H1 (cell line): ENCODE results near the gene HNRNPU. TPM values are rescaled to one million over a fixed set of nuclear protein-coding genes. Genes with fewer than 3 reads are reported as not detected.
A peak's percentile ranks its signal among the peaks of the same experiment; 100 is the strongest.

Experiments used
- CTCF ChIA-PET: fragments of 300-600 bp; sonication (Branson Sonifier 250); formaldehyde crosslinking; loops from one replicate; lab custom pipeline; 2021; ENCODE audit not compliant: partially characterized antibody; lab: Charles Lee
- POLR2A ChIA-PET: fragments of 300-600 bp; sonication (Branson Sonifier 250); formaldehyde crosslinking; loops from one replicate; lab custom pipeline; 2021; ENCODE audit warnings: inconsistent platforms; ENCODE audit not compliant: partially characterized antibody; lab: Charles Lee
- DNase-seq, 2 experiments: peaks; one replicate each; pipeline versions ENCODE4 v3.0.0 to v3.0.0-alpha.2; 2010 to 2022; ENCODE audit warnings: low spot score in 2 of 2, low read depth in 1 of 2, mixed read lengths in 1 of 2
- FAIRE-seq: peaks from 2 replicates; lab custom pipeline; 2011; peaks lifted over from hg19 to GRCh38; lab: Jason Lieb, UNC
- H2AFZ ChIP-seq: 2 replicates; pipeline ENCODE4 v1.8.1; 2012; ENCODE audit warnings: low read length, inconsistent platforms
- H2AK5ac ChIP-seq: 2 replicates; pipeline ENCODE4 v1.6.1; 2013; ENCODE audit warnings: low read depth, low read length
- H2BK120ac ChIP-seq: replicated peaks from 2 replicates; pipeline ENCODE3; 2013; ENCODE audit warnings: low read depth, low read length, inconsistent platforms
- H2BK12ac ChIP-seq: 2 replicates; pipeline ENCODE4 v1.6.1; 2013; ENCODE audit warnings: low read depth, low read length
- H2BK15ac ChIP-seq: 2 replicates; pipeline ENCODE4 v1.6.1; 2013; ENCODE audit warnings: low read length
- H2BK20ac ChIP-seq: 2 replicates; pipeline ENCODE4 v1.6.1; 2013; ENCODE audit warnings: low read length
- H2BK5ac ChIP-seq: 2 replicates; pipeline ENCODE4 v1.6.1; 2013; ENCODE audit warnings: low read depth, low read length
- H3K14ac ChIP-seq: 2 replicates; pipeline ENCODE4 v1.6.1; 2013; ENCODE audit warnings: inconsistent platforms; ENCODE audit not compliant: insufficient read length
- H3K18ac ChIP-seq: 2 replicates; pipeline ENCODE4 v1.6.1; 2013; ENCODE audit warnings: low read length; ENCODE audit errors: extremely low read depth
- H3K23ac ChIP-seq: 2 replicates; pipeline ENCODE4 v1.6.1; 2013; ENCODE audit warnings: inconsistent platforms; ENCODE audit not compliant: insufficient read length
- H3K23me2 ChIP-seq: 2 replicates; pipeline ENCODE4 v1.6.1; 2013; ENCODE audit warnings: low read depth, low read length
- H3K27ac ChIP-seq: 2 replicates; pipeline ENCODE4 v1.6.1; 2011; ENCODE audit warnings: low read depth, low read length, inconsistent platforms
- H3K27me3 ChIP-seq, 4 experiments: replicated peaks in 1 of 4; 1 replicate in 1 of 4; 2 replicates in 3 of 4; pipeline versions ENCODE4 v1.6.1 to v1.8.1; 2011 to 2013; ENCODE audit warnings: low read length in 3 of 4, mild to moderate bottlenecking in 3 of 4, inconsistent platforms in 2 of 4, mixed read lengths in 2 of 4, moderate library complexity in 1 of 4; ENCODE audit not compliant: control insufficient read depth in 3 of 4, insufficient read depth in 3 of 4; ENCODE audit errors: extremely low read depth in 1 of 4
- H3K36me3 ChIP-seq, 4 experiments: 2 replicates each; pipeline versions ENCODE4 v1.6.1 to v1.8.1; 2011 to 2013; ENCODE audit warnings: mild to moderate bottlenecking in 4 of 4, low read length in 3 of 4, moderate library complexity in 2 of 4, control low read depth in 1 of 4, inconsistent platforms in 1 of 4; ENCODE audit not compliant: insufficient read depth in 4 of 4, control insufficient read depth in 2 of 4
- H3K4ac ChIP-seq: replicated peaks from 2 replicates; pipeline ENCODE3; 2013; ENCODE audit warnings: low read length, low read depth, mixed read lengths, inconsistent platforms; ENCODE audit not compliant: insufficient read length
- H3K4me1 ChIP-seq, 4 experiments: replicated peaks in 1 of 4; 1 replicate in 1 of 4; 2 replicates in 3 of 4; pipeline versions ENCODE4 v1.6.1 to v1.8.1; 2011 to 2013; ENCODE audit warnings: low read length in 3 of 4, inconsistent platforms in 2 of 4, mixed read lengths in 1 of 4; ENCODE audit not compliant: insufficient read depth in 4 of 4, control insufficient read depth in 3 of 4
- H3K4me2 ChIP-seq, 2 experiments: 2 replicates each; pipeline versions ENCODE4 v1.6.1 to v1.8.1; 2011 to 2013; ENCODE audit warnings: low read depth in 2 of 2, low read length in 2 of 2, control low read depth in 1 of 2, inconsistent platforms in 1 of 2, mild to moderate bottlenecking in 1 of 2; ENCODE audit not compliant: insufficient read depth in 1 of 2
- H3K4me3 ChIP-seq, 4 experiments: fragments of 200-600, 300-600 bp in 1 of 4; sonication (generic), shearing (Covaris generic), sonication (Bioruptor Twin) in 1 of 4; 2 replicates each; pipeline versions ENCODE4 v1.5.1 to v1.8.1; 2011 to 2016; ENCODE audit warnings: low read length in 4 of 4, low read depth in 3 of 4, control low read depth in 2 of 4, inconsistent platforms in 2 of 4, mild to moderate bottlenecking in 2 of 4, mixed read lengths in 1 of 4, moderate library complexity in 1 of 4; ENCODE audit not compliant: insufficient read depth in 2 of 4; ENCODE audit errors: extremely low read depth in 1 of 4
- H3K56ac ChIP-seq: replicated peaks from 2 replicates; pipeline ENCODE3; 2013; ENCODE audit warnings: low read depth, mild to moderate bottlenecking, mixed read lengths, low read length, inconsistent platforms; ENCODE audit not compliant: insufficient read length
- H3K79me1 ChIP-seq: 2 replicates; pipeline ENCODE4 v1.6.1; 2013; ENCODE audit warnings: low read depth, low read length, control low read depth
- H3K79me2 ChIP-seq, 2 experiments: 2 replicates each; pipeline versions ENCODE4 v1.6.1 to v1.8.1; 2012 to 2013; ENCODE audit warnings: low read length in 2 of 2, mild to moderate bottlenecking in 2 of 2, inconsistent platforms in 1 of 2; ENCODE audit not compliant: insufficient read depth in 2 of 2, control insufficient read depth in 1 of 2
- H3K9ac ChIP-seq, 4 experiments: replicated peaks in 1 of 4; 1 replicate in 1 of 4; 2 replicates in 3 of 4; pipeline versions ENCODE4 v1.6.1 to v1.8.1; 2011 to 2013; ENCODE audit warnings: low read depth in 3 of 4, low read length in 3 of 4, control low read depth in 2 of 4, mild to moderate bottlenecking in 2 of 4, moderate library complexity in 2 of 4, inconsistent platforms in 1 of 4; ENCODE audit errors: extremely low read depth in 1 of 4
- H3K9me3 ChIP-seq, 2 experiments: 2 replicates each; pipeline versions ENCODE4 v1.6.1 to v1.8.1; 2012 to 2013; ENCODE audit warnings: mild to moderate bottlenecking in 2 of 2, moderate library complexity in 2 of 2, control low read depth in 1 of 2, inconsistent platforms in 1 of 2, low read depth in 1 of 2, low read length in 1 of 2, mixed read lengths in 1 of 2; ENCODE audit not compliant: insufficient read depth in 2 of 2
- H4K20me1 ChIP-seq, 2 experiments: replicated peaks in 1 of 2; 2 replicates each; pipeline versions ENCODE3 to v1.8.1; 2011 to 2013; ENCODE audit warnings: inconsistent platforms in 2 of 2, low read length in 2 of 2, mild to moderate bottlenecking in 1 of 2; ENCODE audit not compliant: insufficient read depth in 2 of 2, control insufficient read depth in 1 of 2
- H4K5ac ChIP-seq: 2 replicates; pipeline ENCODE4 v1.6.1; 2013; ENCODE audit warnings: low read length, low read depth, mixed read lengths, inconsistent platforms; ENCODE audit not compliant: insufficient read length
- H4K8ac ChIP-seq: 2 replicates; pipeline ENCODE4 v1.8.0; 2013; ENCODE audit warnings: mild to moderate bottlenecking, moderate library complexity, low read length, inconsistent platforms; ENCODE audit not compliant: insufficient read depth; ENCODE audit errors: extremely low read depth
- H4K91ac ChIP-seq: replicated peaks from 2 replicates; pipeline ENCODE3; 2013; ENCODE audit warnings: low read length, mixed read lengths, inconsistent platforms; ENCODE audit not compliant: insufficient read length
- CBX5 ChIP-seq: fragments of 300-800, 300-1000 bp; sonication (generic); IDR thresholded peaks from 2 replicates; pipeline ENCODE4 v1.7.1; 2016; ENCODE audit warnings: antibody characterized with exemption, low read length, low read depth
- CHD1 ChIP-seq: IDR thresholded peaks from 2 replicates; pipeline ENCODE4 v1.6.1; 2012; ENCODE audit warnings: low read depth, low read length, improper control_type of control experiment
- CTCF ChIP-seq, 3 experiments: IDR thresholded peaks; 1 replicate in 2 of 3; 2 replicates in 1 of 3; pipeline versions ENCODE4 v1.5.1 to v1.6.1; 2011; ENCODE audit warnings: low read length in 3 of 3, mild to moderate bottlenecking in 3 of 3, inconsistent platforms in 2 of 3, low read depth in 1 of 3, moderate library complexity in 1 of 3; ENCODE audit not compliant: insufficient read depth in 1 of 3; ENCODE audit errors: control extremely low read depth in 1 of 3
- FOSL1 ChIP-seq: IDR thresholded peaks from 2 replicates; pipeline ENCODE4 v1.6.1; 2011; ENCODE audit warnings: mild to moderate bottlenecking, low read depth, low read length, moderate library complexity; ENCODE audit not compliant: insufficient read depth
- JUND ChIP-seq: IDR thresholded peaks from 2 replicates; pipeline ENCODE4 v1.6.1; 2011; ENCODE audit warnings: mild to moderate bottlenecking, improper control_type of control experiment, low read length
- KDM5A ChIP-seq: fragments of 200-600 bp; IDR thresholded peaks from 2 replicates; pipeline ENCODE4 v1.7.1; 2012; ENCODE audit warnings: mild to moderate bottlenecking, low read length, inconsistent platforms, mixed read lengths
- SAP30 ChIP-seq: fragments of 300-600 bp; sonication (generic); IDR thresholded peaks from 2 replicates; pipeline ENCODE4 v1.7.1; 2012; ENCODE audit warnings: low read length, moderate library complexity, mild to moderate bottlenecking, inconsistent platforms; ENCODE audit not compliant: insufficient read depth, insufficient replicate concordance
- SP2 ChIP-seq: IDR thresholded peaks from 2 replicates; pipeline ENCODE4 v1.6.1; 2012; ENCODE audit warnings: mild to moderate bottlenecking, low read length, inconsistent platforms
- WGBS, 2 experiments: shearing (Covaris generic) in 1 of 2; methylation state at CpG; one replicate each; pipeline versions ENCODE4 v1.1.6 to v1.1.7; 2013 to 2015; ENCODE audit warnings: low lambda C conversion rate in 2 of 2, mixed read lengths in 2 of 2, inconsistent platforms in 1 of 2, low coverage in 1 of 2, missing lambda C conversion rate in 1 of 2; ENCODE audit not compliant: insufficient replicate concordance in 2 of 2, insufficient coverage in 1 of 2, insufficient read length in 1 of 2; ENCODE audit errors: extremely low coverage in 1 of 2, missing lambda C conversion rate in 1 of 2; 5-methylcytosine and 5-hydroxymethylcytosine counted together
- polyA plus RNA-seq, 7 experiments: library from polyadenylated mRNA; depleted of rRNA in 3 of 7; stranded (reverse) in 5 of 7; unstranded in 2 of 7; fragments of >200 nt in 5 of 7; fragments of 200-250 nt in 2 of 7; gene quantifications; 1 replicate in 5 of 7; 2 replicates in 1 of 7; 4 replicates in 1 of 7; pipeline versions ENCODE4 v1.2.1 to v1.2.3, GENCODE V29; 2011 to 2013; ENCODE audit warnings: missing spikeins in 2 of 7, mixed read lengths in 2 of 7
- total RNA-seq: library from RNA; stranded (reverse); fragmentation: NEBNext Ultra II Directional; extraction: Animal tissue kit (Norgen Biotek cat#: 25700); gene quantifications from 2 replicates; pipeline ENCODE4 v1.2.1, GENCODE V29; 2021
- TF ChIP-seq, protein P1 (sequence below): IDR thresholded peaks from 2 replicates; pipeline ENCODE4 v1.6.1; 2011; ENCODE audit warnings: low read depth, mild to moderate bottlenecking, low read length; ENCODE audit not compliant: insufficient read depth

Gene HNRNPU
- total and polyA plus RNA-seq, 2 of the 8 experiments (the other 6 are each of a cell fraction or from before 2014, with no cell fraction given) = 95.6 to 606 TPM

GRCh38 chr1:244815600-244816099, 48.7 kb downstream of the HNRNPU start:
- H4K91ac ChIP-seq = peak overlapping the region; percentile 17
- H3K23me2 ChIP-seq = peaks cover 5% of the 10 kb centered on the region; the same call in 1 of the 2 replicates
- POLR2A ChIA-PET = interaction anchor here (0.7 to 9.1 kb wide), 14 partner anchors 9 to 392 kb away, joined by 3 to 178 read pairs (median 4); partner anchors contain the start of genes COX20 and HNRNPU
- H2AFZ ChIP-seq = no peak overlapping the region
- peak in 1 of 2 experiments; percentile 64 for DNase-seq
- peak overlapping the region; percentile 16 to 59 (median 40) for H3K4me3 ChIP-seq
- H4K5ac ChIP-seq = peak overlapping the region; percentile 30
- peak overlapping the region; percentile 69 for H2BK120ac ChIP-seq
- H3K27me3 ChIP-seq = no peaks in the 10 kb centered on the region
- H2BK20ac ChIP-seq = peak overlapping the region; percentile 75; the same call in 1 of the 2 replicates
- no peaks in the 10 kb centered on the region for H3K36me3 ChIP-seq
- peaks cover 0 to 45% of the 10 kb centered on the region in 2 experiments; a peak in 2 of 4 replicates for H3K79me2 ChIP-seq
- no peak overlapping the region for H3K4ac ChIP-seq
- peak overlapping the region; percentile 63 to 66 for H3K4me2 ChIP-seq
- no peak for FAIRE-seq
- peak overlapping the region; percentile 36; the same call in 1 of the 2 replicates for H4K8ac ChIP-seq
- WGBS, 2 experiments = 6% methylated on average over 15 of the region's 15 CpGs; no CpG with 5 or more reads in 1 of the 2 experiments
- peak overlapping the region; percentile 69 for H3K27ac ChIP-seq
- peak overlapping the region; percentile 33; the same call in 1 of the 2 replicates for H3K18ac ChIP-seq
- peak overlapping the region; percentile 80; the same call in 1 of the 2 replicates for H2BK12ac ChIP-seq
- no peak overlapping the region for H2BK15ac ChIP-seq
- 0 out of 2 replicates have a peak overlapping the region, but pooled peaks have one; percentile 90 for H2AK5ac ChIP-seq
- peak overlapping the region in 3 of 4 experiments; percentile 20 to 57 (median 27); a peak in 3 of 7 replicates for H3K9ac ChIP-seq
- peaks cover 1 to 11% (median 7%) of the 10 kb centered on the region in 4 experiments for H3K4me1 ChIP-seq
- no peak overlapping the region for H3K14ac ChIP-seq
- H3K23ac ChIP-seq = no peak overlapping the region
- no peaks in the 10 kb centered on the region; a peak in 1 of 4 replicates for H3K9me3 ChIP-seq
- no peaks in the 10 kb centered on the region for H4K20me1 ChIP-seq
- peak overlapping the region; percentile 25 for H3K56ac ChIP-seq
- no peaks in the 10 kb centered on the region for H3K79me1 ChIP-seq
- CTCF ChIA-PET = interaction anchor here (1.3 to 6.0 kb wide), 2 partner anchors 13 to 212 kb away, joined by 6 to 50 read pairs; no protein-coding TSS in a partner anchor
- peak overlapping the region; percentile 94; the same call in 1 of the 2 replicates for H2BK5ac ChIP-seq
- TF ChIP-seq, protein P1, sequence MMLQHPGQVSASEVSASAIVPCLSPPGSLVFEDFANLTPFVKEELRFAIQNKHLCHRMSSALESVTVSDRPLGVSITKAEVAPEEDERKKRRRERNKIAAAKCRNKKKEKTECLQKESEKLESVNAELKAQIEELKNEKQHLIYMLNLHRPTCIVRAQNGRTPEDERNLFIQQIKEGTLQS = no peak
- TF ChIP-seq SP2 (no peak), FOSL1 (no peak), SAP30 (no peak), CTCF (IDR thresholded peaks at IDR 0.05; ENCODE audit: control extremely low read depth in 1 of 3, insufficient read depth in 1 of 3, low read depth in 1 of 3, low read length in 3 of 3) (no peak), KDM5A (no peak), CHD1 (no peak), CBX5 (no peak), JUND (no peak)
